Mesothelial cell of epicardium (in vitro differentiated cells): ENCODE measurements around the gene GATB. TPM values are rescaled to one million over a fixed set of nuclear protein-coding genes. Genes with fewer than 3 reads are reported as not detected.
"Not testable (repeated sequence)": the region's sequence is repeated elsewhere in the genome, so short reads cannot be mapped to it uniquely, and the experiment has no call there.

Experiments used
- DNase-seq, 2 experiments: peaks; one replicate each; pipeline ENCODE4 v3.0.0; 2021; ENCODE audit warnings: low spot score in 2 of 2; ENCODE audit not compliant: unreplicated experiment in 2 of 2
- H3K27ac Mint-ChIP-seq: 2 replicates; pipeline ENCODE4 v1.8.0; 2021; ENCODE audit warnings: mixed read lengths
- H3K27me3 Mint-ChIP-seq: 2 replicates; pipeline ENCODE4 v1.8.0; 2021; ENCODE audit warnings: low read depth, mixed read lengths
- H3K36me3 Mint-ChIP-seq: 2 replicates; pipeline ENCODE4 v1.8.0; 2021; ENCODE audit warnings: mixed read lengths
- H3K4me1 Mint-ChIP-seq: 2 replicates; pipeline ENCODE4 v1.8.0; 2021; ENCODE audit warnings: mixed read lengths
- H3K4me3 Mint-ChIP-seq: 2 replicates; pipeline ENCODE4 v1.8.0; 2021; ENCODE audit warnings: mild to moderate bottlenecking, moderate library complexity, mixed read lengths
- H3K9me3 Mint-ChIP-seq: 2 replicates; pipeline ENCODE4 v1.8.0; 2021; ENCODE audit warnings: mixed read lengths
- CTCF ChIP-seq: fragments of 200-600 bp; sonication (generic); IDR thresholded peaks from one replicate; pipeline ENCODE4 v1.5.0; 2021; ENCODE audit warnings: antibody characterized with exemption; ENCODE audit not compliant: unreplicated experiment
- total RNA-seq: library from RNA; stranded (reverse); gene quantifications from 3 replicates; pipeline ENCODE4 v1.2.1, GENCODE V29; 2021

The GATB gene
- total RNA-seq, 1 donor from 2014 or later, result 24.5 TPM

GRCh38 chr4:151743128-151743854, 17.5 kb downstream of the GATB start:
- Mint-ChIP-seq H3K4me3 (no peak overlapping the region), H3K9me3 (peaks cover 4% of the 10 kb centered on the region), H3K4me1 (peaks cover 20% of the 10 kb centered on the region), H3K36me3 (peaks cover 15% of the 10 kb centered on the region), H3K27me3 (no peaks in the 10 kb centered on the region), H3K27ac (no peak overlapping the region)
- no peak for DNase-seq
- TF ChIP-seq CTCF, result no peak

- Mint-ChIP-seq H3K4me1 (no peaks in the 10 kb centered on the region), H3K4me3 (no peak overlapping the region), H3K9me3 (peaks cover 33% of the 10 kb centered on the region), H3K36me3 (peaks cover 43% of the 10 kb centered on the region), H3K27me3 (no peaks in the 10 kb centered on the region), H3K27ac (no peak overlapping the region)
- no peak for DNase-seq
- TF ChIP-seq CTCF, result no peak
These were observed 21.9 kb downstream of the GATB start for GRCh38 chr4:151738720-151739517.

- not testable (repeated sequence) for H3K27me3 Mint-ChIP-seq, H3K4me1 Mint-ChIP-seq, DNase-seq, H3K27ac Mint-ChIP-seq, H3K4me3 Mint-ChIP-seq
- H3K36me3 Mint-ChIP-seq, result peaks cover 53% of the 10 kb centered on the region
- H3K9me3 Mint-ChIP-seq, result peaks cover 42% of the 10 kb centered on the region
These were observed 24.0 kb downstream of the GATB start for GRCh38 chr4:151736852-151737251.

GRCh38 chr4:151736361-151736760, 24.4 kb downstream of the GATB start:
- Mint-ChIP-seq H3K4me3 (no peak overlapping the region), H3K9me3 (peaks cover 42% of the 10 kb centered on the region), H3K27me3 (no peaks in the 10 kb centered on the region), H3K27ac (no peak overlapping the region), H3K4me1 (no peaks in the 10 kb centered on the region), H3K36me3 (peaks cover 53% of the 10 kb centered on the region)
- DNase-seq, result no peak
- TF ChIP-seq CTCF, result no peak

- H3K36me3 Mint-ChIP-seq, result peaks cover 38% of the 10 kb centered on the region
- not testable (repeated sequence) for H3K27ac Mint-ChIP-seq, H3K27me3 Mint-ChIP-seq, H3K4me3 Mint-ChIP-seq, DNase-seq
- H3K9me3 Mint-ChIP-seq, result peaks cover 35% of the 10 kb centered on the region
- peaks cover 18% of the 10 kb centered on the region for H3K4me1 Mint-ChIP-seq
These were observed 29.1 kb downstream of the GATB start for GRCh38 chr4:151731670-151732069.

- H3K4me1 Mint-ChIP-seq, result peaks cover 25% of the 10 kb centered on the region
- no peak overlapping the region for H3K27ac Mint-ChIP-seq
- H3K27me3 Mint-ChIP-seq, result no peaks in the 10 kb centered on the region
- peaks cover 24% of the 10 kb centered on the region for H3K36me3 Mint-ChIP-seq
- no peak for TF ChIP-seq CTCF
- no peak for DNase-seq
- peaks cover 20% of the 10 kb centered on the region for H3K9me3 Mint-ChIP-seq
- no peak overlapping the region for H3K4me3 Mint-ChIP-seq
These were observed 30.9 kb downstream of the GATB start for GRCh38 chr4:151729731-151730559.
